Measurements from ENCODE around the gene TRABD.
A peak's percentile ranks its signal among the peaks of the same experiment; 100 is the strongest.

Gene TRABD

GRCh38 chr22:50220603-50221409 is 35.1 kb downstream of the TRABD start:
- DNase-seq: no peak

DNA sequence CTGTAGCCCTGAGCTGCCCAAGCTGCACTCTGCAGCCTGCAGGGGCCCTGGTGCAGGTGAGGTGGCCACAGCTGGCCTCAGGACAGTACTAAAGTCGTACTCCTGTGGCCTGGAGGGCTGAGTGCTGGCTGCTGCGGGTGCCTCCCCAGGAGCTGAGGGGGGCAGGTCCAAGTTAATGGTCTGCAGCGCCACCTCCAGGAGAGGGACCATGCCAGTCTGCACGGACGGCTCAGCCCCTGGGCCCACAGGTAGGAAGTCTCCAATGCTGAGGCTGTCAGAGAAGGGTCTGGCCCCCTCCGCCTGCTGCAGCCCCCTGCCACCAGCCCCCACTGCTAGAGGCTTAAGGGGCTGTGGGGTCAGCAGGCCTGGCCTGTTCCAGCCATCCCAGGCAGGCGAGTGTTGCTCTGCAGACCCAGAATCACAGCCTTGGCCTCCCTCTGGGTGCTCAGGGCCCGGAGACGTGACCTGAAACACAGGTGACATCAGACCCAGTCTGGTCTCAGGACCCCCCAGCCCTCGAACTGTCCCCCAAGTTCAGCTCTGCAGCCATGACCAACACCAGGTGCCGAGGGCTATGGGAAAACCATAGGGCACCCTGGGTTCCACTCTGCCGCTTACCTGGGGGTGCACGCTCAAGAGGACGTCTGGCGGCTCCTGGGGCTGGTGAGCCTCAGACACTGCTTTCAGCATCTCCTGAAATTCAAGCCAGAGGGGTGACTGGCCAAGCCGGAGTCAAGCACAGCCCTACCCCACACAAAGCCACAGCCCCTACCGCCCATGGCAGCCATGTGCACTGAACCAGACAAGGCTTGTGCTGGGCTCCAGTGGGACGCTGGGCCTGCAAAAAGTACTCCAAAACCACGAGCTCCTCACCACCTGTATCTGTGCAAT is 35.9 kb downstream of the TRABD start:
- DNase-seq: no peak

- DNase-seq: no peak
Measured at GRCh38 chr22:50222508-50222907, 36.8 kb downstream of the TRABD start.

- DNase-seq: no peak
Measured at GRCh38 chr22:50224071-50224470, 38.4 kb downstream of the TRABD start.

- no peak for DNase-seq
Measured at GRCh38 chr22:50225200-50225969, 39.7 kb downstream of the TRABD start.

DNA sequence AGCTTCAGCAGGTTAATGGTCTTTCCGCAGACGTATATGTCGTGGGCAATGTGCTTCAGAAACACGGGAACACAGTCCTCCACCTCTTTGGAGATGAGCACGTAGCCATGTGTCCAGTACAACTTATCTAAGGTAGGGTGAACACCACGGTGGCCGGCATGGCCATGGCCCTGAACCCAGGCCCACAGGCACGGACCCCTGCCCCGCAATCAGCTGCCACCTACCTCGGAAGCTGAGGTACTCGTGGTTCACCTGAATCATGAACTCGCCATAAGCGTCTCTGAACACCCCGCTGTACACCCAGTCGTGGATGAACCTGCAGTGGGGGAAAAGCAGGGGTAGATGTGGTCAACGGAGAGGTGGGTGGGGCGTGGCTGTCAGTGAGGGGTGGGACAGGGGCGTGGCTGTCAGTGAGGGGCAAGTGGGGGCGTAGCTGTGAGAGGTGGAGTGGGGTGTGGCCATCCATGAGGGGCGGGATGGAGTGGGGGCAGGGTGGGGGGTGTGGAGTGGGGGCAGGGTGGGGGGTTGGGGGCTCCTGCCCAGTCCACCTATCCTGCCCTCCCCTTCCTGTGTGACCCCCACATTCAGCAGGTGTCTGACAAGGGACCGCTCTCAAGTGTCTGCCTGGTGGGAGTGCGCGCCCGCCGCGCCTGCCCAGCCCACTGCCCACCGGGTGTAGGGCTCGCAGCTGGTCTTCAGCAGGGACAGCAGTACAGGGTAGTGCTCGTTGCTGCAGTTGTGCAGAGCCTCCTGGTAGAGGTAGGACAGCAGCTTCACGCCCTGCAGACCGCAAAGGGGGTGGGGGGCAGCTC is 40.6 kb downstream of the TRABD start:
- no peak for DNase-seq

DNA sequence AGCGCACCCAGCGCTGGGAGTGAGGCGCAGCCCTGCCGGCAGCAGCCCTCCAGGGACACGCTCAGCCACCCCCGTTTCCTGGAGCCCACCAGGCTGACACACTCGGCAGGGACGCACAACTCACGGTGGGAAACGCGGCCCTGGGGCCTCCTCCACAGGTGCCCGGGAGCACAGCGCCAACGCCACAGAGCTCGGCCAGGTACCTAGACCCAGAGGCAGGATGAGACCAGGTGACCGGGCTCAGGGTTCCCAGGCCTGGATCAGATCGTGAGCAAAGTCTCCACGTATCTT is 41.1 kb downstream of the TRABD start:
- no peak for DNase-seq

- DNase-seq: no peak
Measured at GRCh38 chr22:50227579-50228215, 42.0 kb downstream of the TRABD start.

- DNase-seq: no peak
Measured at GRCh38 chr22:50228366-50228765, 42.7 kb downstream of the TRABD start.

DNA sequence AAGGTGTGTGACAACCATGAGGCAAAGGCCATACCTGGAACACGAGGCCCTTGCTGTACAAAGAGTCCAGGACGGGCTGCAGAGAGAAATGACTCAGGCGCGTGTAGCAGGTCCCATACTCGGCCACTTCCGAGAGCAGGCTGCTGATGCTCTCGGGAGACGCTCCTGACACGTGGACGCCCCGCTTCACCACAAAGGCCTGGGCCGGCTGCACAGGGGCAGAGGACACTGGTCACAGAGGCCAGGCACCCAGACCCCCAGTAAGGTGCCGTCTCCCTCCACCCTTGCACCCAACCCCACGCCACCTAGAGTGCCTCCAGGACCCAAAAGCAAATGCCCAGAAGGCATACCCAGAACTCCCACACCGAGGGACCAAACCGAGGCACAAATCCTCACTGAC is 43.7 kb downstream of the TRABD start:
- DNase-seq: no peak

GRCh38 chr22:50232481-50233151 is 46.9 kb downstream of the TRABD start:
- DNase-seq: no peak

GRCh38 chr22:50233223-50233622 is 47.5 kb downstream of the TRABD start:
- no peak for DNase-seq

DNA sequence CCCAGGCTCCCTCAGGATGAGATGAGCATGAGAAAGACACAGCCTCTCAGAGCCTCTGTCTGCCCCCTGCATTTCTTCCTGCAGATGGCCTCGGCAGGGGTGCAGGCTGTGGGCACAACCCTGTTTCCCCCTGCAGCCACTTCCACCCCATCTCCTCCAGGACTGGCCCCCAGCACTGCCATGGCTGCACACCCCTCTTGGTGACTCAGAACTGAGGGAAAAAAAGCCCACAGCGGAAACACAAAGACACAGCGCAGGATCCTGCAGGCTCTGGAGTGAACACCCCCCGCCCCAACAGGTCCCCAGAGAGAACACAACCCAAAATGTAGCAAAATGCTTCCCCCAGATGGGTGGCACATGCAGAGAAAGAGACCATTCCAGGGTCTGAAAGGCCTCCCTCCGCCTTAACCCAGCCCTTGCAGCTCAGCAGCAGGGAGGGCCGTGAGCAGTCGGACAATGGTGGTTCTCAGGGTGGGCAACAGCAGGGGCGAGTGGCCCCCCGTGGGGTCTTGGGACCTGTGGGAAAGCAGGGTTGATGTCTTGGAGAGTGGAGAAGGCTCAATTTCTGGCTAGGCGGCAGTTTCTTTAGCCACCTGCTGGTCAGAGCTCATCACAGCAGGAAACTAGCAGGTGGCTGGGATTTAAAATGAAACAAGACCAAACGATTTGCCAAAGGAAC is 51.2 kb downstream of the TRABD start:
- no peak for DNase-seq

GRCh38 chr22:50238755-50239154 is 53.0 kb downstream of the TRABD start:
- DNase-seq: no peak

DNA sequence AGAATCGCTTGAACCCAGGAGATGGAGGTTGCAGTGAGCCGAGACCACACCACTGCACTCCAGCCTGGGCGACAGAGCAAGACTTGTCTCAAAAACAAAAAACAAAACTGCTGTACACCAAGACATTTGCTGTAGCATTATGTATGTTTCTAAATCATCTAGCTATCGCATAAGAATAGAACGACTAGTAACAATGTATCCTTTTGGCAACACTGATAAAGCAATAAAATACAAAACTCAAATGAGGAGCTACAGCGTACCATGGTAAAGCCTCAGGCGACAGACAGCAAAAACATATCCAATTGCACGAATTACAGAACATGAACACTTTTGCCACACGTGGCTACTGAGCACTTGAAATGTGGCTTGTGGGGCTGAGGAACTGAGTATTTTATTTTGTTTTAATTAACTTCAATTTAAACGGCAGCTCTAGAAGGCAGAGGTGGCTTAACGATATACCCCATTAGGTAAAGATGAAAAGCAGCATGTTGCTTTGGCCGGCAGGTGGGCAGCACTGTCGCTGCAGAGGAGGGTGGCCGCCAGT is 56.8 kb downstream of the TRABD start:
- no peak for DNase-seq

DNA sequence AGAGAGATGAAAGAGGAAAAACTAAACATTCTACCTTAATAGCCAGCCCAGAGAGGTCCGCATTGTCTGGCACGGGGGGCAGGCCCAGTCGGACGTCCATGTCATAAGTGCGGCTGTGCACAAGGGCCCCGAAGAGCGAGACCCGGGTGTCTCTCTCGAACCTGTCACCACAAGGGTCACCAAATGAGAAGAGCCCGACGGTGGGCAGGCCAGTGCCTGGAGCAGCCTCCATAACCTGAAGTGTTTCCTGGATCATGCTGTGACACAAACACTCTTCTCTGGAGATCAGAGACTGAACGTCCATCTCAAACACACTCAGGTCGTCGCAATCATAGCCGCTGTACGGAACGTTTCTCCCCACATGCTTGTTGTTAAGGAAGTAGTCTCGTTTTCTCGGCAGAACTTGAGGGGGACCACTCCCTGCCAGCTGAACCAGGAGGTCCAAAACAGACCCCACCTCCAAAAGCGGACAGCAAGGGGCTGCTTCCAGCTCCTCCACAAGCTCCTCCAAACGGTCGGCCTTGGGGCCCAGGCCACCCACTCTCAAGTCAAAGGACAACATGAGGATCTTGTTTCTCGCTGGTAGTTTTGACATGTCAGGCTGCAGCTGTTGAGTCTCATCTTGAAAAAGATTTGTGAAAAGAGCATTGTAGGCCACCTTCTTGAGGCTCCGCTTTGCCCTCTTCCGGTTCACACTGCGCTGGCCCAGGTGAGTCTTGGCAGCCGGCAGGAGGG is 58.1 kb downstream of the TRABD start:
- no peak for DNase-seq

GRCh38 chr22:50244420-50245213 is 58.9 kb downstream of the TRABD start, which contains the start of gene TUBGCP6:
Gene TUBGCP6, minus strand, starts transcription at chr22:50245023. Its CDS starts 564 bp downstream, at chr22:50244459.
- peak; percentile 95 for DNase-seq

DNA sequence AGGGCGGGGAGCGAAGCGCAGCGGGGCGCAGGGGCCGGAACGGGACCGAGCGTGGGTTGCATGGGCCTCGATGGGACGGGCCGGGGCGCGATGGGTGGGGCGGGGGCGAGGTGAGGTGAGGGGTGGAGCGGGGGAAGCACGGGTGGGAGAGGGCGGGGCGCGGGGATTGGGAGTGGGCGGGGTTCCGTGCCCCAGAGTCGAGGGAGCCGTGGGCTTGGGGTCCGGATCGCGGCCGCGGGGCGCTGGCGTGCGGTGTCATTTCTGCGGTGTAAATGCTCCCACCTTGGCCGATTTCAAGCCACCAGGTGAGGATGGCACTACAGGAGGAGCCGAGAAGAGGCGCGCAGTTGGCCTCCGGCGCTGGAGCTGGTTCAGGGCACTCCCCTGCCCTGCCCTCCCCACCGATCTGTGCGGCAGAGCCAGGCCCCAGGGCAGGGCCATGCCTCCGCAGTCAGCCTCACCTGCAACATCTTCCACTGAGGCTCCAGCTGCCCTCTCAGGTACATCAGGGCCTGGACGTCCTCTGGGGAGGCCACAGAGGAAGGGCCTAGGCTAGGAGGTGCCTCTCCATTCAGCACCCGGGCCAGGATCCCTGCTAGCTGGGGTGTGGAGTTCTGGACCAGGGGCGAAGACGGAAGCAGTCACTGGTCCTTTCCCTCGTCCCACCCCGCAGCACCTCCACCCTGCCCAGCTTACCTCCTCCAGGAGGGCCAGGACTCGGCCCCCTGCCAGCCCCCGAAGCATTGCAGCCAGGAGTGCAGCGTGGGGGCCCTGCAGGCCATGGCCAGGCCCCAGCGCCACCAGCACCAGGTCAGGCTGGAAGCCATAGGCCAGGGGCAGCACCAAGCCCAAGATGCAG is 59.7 kb downstream of the TRABD start:
- no peak for DNase-seq
